Activated T-helper 17 cell treated with anti-CD3 and anti-CD28 coated beads, Interleukin-2, amount 50 U/mL, for 72 hours (primary cell): ENCODE results near the gene CACFD1. TPM values are rescaled to one million over a fixed set of nuclear protein-coding genes. Genes with fewer than 3 reads are reported as not detected.

Experiments
- ATAC-seq: fragments of 150-1000 bp; cut with Tn5 transposase; replicated peaks from 2 replicates; pipeline ENCODE4 v1.10.0; 2021; ENCODE audit warnings: mild to moderate bottlenecking, moderate library complexity
- H3K27ac Mint-ChIP-seq: one replicate; pipeline ENCODE4 v1.8.0; 2022; ENCODE audit warnings: mixed read lengths
- H3K27me3 Mint-ChIP-seq: one replicate; pipeline ENCODE4 v1.8.0; 2022; ENCODE audit warnings: mixed read lengths
- H3K36me3 Mint-ChIP-seq: one replicate; pipeline ENCODE4 v1.8.0; 2022; ENCODE audit warnings: low read depth, mild to moderate bottlenecking, mixed read lengths
- H3K4me1 Mint-ChIP-seq: one replicate; pipeline ENCODE4 v1.8.0; 2022; ENCODE audit warnings: mixed read lengths
- H3K4me3 Mint-ChIP-seq: one replicate; pipeline ENCODE4 v1.8.0; 2022; ENCODE audit warnings: mild to moderate bottlenecking, mixed read lengths
- H3K9me3 Mint-ChIP-seq: one replicate; pipeline ENCODE4 v1.8.0; 2022; ENCODE audit warnings: mixed read lengths
- total RNA-seq, 2 donors: library from RNA; stranded (reverse); gene quantifications; one replicate each; pipeline ENCODE4 v1.2.3, GENCODE V29; 2022

Gene CACFD1
- 1 to 10 TPM in 1 of 2 donors, under 1 TPM in 1; 0.41 to 3.0 TPM for total RNA-seq

DNA sequence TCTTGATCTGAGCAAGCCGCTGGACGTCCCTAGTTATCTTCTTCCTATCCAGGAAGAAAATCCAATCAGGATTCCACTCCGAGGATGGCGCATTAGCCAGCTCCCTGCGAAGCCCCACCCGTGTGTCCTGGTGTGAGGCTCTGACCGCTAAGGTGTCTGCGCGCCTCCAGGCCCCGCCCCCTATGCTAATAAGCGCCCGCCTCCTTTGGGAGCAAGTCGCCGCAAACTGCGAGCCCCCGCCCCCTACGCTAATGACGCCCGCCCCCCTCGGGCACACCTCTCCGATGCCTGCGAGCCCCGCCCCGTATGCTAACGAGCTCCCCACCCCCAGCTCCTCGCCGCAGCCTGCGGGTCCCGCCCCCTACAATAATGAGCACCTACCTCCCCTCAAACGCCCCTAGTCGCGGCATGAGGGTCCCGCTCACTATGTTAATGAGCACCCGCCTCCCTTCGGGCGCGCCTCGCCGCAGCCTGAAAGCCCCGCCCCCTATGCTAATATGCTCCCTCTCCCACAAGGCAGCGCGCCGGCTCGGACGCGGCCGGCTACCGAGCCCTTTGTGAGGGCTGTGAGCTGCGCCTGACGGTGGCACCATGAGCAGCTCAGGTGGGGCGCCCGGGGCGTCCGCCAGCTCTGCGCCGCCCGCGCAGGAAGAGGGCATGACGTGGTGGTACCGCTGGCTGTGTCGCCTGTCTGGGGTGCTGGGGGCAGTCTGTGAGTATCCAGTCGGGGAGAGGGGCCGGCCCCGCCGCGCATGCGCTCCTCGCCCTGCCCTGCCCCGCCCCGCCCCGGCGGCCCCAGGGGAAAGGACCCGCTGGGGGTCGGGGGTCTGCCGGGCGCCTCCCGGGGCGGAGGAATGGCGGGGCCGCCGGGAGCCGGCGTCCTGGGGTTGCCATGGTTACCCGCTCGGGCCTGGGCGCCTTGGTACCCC lies at the start of gene CACFD1:
Gene CACFD1 (plus strand): TSS at position 503 of the 929 bp plus-strand sequence. CDS start 89 bp downstream, at position 592.
- peak within 1 kb of the TSS; percentile 86 for H3K4me3 Mint-ChIP-seq
- H3K4me1 Mint-ChIP-seq, result no peaks in the 10 kb centered on the region
- H3K36me3 Mint-ChIP-seq, result no peaks in the 10 kb centered on the region
- H3K27me3 Mint-ChIP-seq, result no peaks in the 10 kb centered on the region
- peak; percentile 91 for ATAC-seq
- H3K27ac Mint-ChIP-seq, result peak within 1 kb of the TSS; percentile 72
- H3K9me3 Mint-ChIP-seq, result no peaks in the 10 kb centered on the region

DNA sequence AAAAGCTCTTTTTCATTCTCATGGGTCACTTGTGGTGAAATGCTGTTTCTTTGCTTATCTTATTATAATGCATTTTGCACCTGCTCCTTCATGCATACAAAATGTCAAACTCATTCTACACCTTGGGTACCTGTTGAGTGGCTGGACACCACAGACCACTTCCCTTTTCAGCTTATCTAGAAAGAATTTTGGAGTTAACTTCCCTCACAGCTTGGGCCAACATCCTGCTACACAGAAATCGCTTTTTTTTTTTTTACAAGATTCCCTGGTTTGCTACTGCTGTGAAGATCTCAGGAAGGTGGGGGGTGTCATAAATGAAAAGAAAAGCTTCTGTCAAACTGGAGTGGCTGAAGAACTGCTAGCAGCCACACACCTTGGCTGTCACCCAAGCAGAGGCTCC lies 44.6 kb upstream of the CACFD1 start:
- peaks cover 20% of the 10 kb centered on the region for H3K4me1 Mint-ChIP-seq
- H3K9me3 Mint-ChIP-seq, result no peaks in the 10 kb centered on the region
- H3K4me3 Mint-ChIP-seq, result peak overlapping the region; percentile 94
- peaks cover 68% of the 10 kb centered on the region for H3K36me3 Mint-ChIP-seq
- H3K27me3 Mint-ChIP-seq, result no peaks in the 10 kb centered on the region
- no peak for ATAC-seq
- peak overlapping the region; percentile 91 for H3K27ac Mint-ChIP-seq

- peaks cover 34% of the 10 kb centered on the region for H3K4me1 Mint-ChIP-seq
Observed at GRCh38 chr9:133417541-133418461, 42.0 kb upstream of the CACFD1 start, which contains the start of gene REXO4. Gene REXO4 (minus strand): TSS chr9:133418010. CDS start chr9:133417844, 166 bp downstream.

DNA sequence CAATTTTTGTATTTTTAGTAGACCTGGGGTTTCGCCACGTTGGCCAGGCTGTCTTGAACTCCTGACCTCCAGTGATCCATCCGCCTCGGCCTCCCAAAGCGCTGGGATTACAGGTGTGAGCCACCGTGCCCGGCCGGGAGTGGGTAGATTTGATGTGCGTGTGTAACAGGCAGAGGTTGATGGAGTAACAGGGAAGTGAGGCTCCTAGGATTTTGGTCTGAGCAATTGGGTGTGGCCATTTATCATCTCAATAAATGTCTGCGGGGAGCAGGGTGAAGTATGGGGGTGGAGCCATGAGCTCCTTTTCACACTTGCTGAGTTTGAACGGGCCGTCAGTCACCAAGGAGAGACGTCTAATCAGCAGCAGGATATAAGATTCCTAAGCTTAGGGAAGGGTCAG lies 40.8 kb upstream of the CACFD1 start:
- Mint-ChIP-seq H3K4me3 (peak overlapping the region; percentile 94), H3K4me1 (peaks cover 31% of the 10 kb centered on the region), H3K27ac (peak overlapping the region; percentile 91), H3K36me3 (peaks cover 30% of the 10 kb centered on the region), H3K9me3 (no peaks in the 10 kb centered on the region), H3K27me3 (no peaks in the 10 kb centered on the region)
- no peak for ATAC-seq

More at GRCh38 chr9:133417541-133418461, 42.0 kb upstream of the CACFD1 start, which contains the start of gene REXO4:
- H3K9me3 Mint-ChIP-seq, result no peaks in the 10 kb centered on the region
- peak within 1 kb of the TSS; percentile 94 for H3K4me3 Mint-ChIP-seq
- H3K27ac Mint-ChIP-seq, result peak within 1 kb of the TSS; percentile 91
- ATAC-seq, result peak; percentile 70
- peaks cover 42% of the 10 kb centered on the region for H3K36me3 Mint-ChIP-seq
- H3K27me3 Mint-ChIP-seq, result no peaks in the 10 kb centered on the region

DNA sequence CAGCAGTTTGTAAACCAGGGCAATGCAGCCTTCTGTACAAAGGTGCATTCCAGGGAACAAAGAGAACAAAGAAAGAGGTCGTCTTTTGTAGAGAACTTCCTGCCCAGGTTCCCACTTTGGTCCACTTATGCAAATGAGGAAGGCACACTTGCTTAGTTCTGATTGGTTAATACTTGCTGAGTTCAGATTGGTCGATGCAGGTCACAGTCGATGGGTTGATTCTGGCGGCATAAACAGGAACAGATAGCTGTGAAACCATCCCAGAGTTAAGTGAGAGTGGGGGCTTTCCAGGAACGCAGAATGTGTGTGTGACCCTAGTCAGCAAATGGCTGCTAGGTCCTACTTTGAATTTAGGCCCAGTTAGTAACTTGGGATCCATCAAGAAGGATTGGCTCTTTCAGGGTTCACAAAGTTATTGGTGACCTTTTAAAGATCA lies 39.4 kb upstream of the CACFD1 start:
- Mint-ChIP-seq H3K27me3 (peaks cover 4% of the 10 kb centered on the region), H3K27ac (peak overlapping the region; percentile 88), H3K36me3 (peaks cover 16% of the 10 kb centered on the region), H3K9me3 (no peaks in the 10 kb centered on the region), H3K4me3 (peak overlapping the region; percentile 78), H3K4me1 (peaks cover 21% of the 10 kb centered on the region)
- ATAC-seq, result peak; percentile 48

GRCh38 chr9:133421615-133422542 lies 37.9 kb upstream of the CACFD1 start, which contains the start of gene ADAMTS13:
Gene ADAMTS13 (plus strand): TSS chr9:133422367. CDS start chr9:133422444, 77 bp downstream.
- H3K4me3 Mint-ChIP-seq, result peak within 1 kb of the TSS; percentile 78
- peak within 1 kb of the TSS; percentile 88 for H3K27ac Mint-ChIP-seq
- ATAC-seq, result peak; percentile 81
- H3K27me3 Mint-ChIP-seq, result peaks cover 8% of the 10 kb centered on the region
- peaks cover 1% of the 10 kb centered on the region for H3K36me3 Mint-ChIP-seq
- no peaks in the 10 kb centered on the region for H3K9me3 Mint-ChIP-seq
- H3K4me1 Mint-ChIP-seq, result peaks cover 21% of the 10 kb centered on the region

DNA sequence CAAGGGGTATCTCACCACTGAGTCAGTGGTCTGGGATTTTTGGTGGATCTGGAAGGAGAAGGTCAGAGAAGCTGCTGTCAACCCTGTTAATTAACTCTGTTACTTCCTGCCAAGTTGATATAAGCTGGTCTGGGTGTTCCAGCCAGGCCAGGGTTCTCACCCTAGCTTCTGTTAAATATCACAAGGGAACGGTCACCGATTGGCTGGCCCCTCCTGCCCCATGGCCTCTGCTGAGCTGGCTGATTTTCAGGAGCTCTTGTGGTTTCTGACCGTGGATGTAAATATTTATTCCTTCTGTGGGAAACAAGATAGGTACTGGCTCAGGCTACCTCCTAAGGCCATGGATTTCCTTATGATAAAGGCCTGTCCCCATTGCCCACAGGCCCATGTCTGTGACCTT lies 36.6 kb upstream of the CACFD1 start:
- no peak for ATAC-seq
- no peaks in the 10 kb centered on the region for H3K9me3 Mint-ChIP-seq
- no peaks in the 10 kb centered on the region for H3K36me3 Mint-ChIP-seq
- no peak overlapping the region for H3K4me3 Mint-ChIP-seq
- peak overlapping the region; percentile 43 for H3K27ac Mint-ChIP-seq
- peaks cover 20% of the 10 kb centered on the region for H3K27me3 Mint-ChIP-seq
- peaks cover 21% of the 10 kb centered on the region for H3K4me1 Mint-ChIP-seq

- Mint-ChIP-seq H3K4me1 (peaks cover 17% of the 10 kb centered on the region), H3K27ac (no peak overlapping the region), H3K36me3 (no peaks in the 10 kb centered on the region), H3K9me3 (no peaks in the 10 kb centered on the region), H3K27me3 (peaks cover 20% of the 10 kb centered on the region), H3K4me3 (no peak overlapping the region)
- no peak for ATAC-seq
Observed at GRCh38 chr9:133424187-133424586, 35.6 kb upstream of the CACFD1 start.

GRCh38 chr9:133425049-133425632 lies 34.6 kb upstream of the CACFD1 start:
- H3K27ac Mint-ChIP-seq, result no peak overlapping the region

GRCh38 chr9:133426011-133426410 lies 33.8 kb upstream of the CACFD1 start:
- no peaks in the 10 kb centered on the region for H3K9me3 Mint-ChIP-seq

More at GRCh38 chr9:133425049-133425632, 34.6 kb upstream of the CACFD1 start:
- Mint-ChIP-seq H3K4me3 (no peak overlapping the region), H3K36me3 (no peaks in the 10 kb centered on the region), H3K9me3 (no peaks in the 10 kb centered on the region), H3K4me1 (peaks cover 13% of the 10 kb centered on the region), H3K27me3 (peaks cover 20% of the 10 kb centered on the region)
- no peak for ATAC-seq

GRCh38 chr9:133427658-133428348 lies 32.0 kb upstream of the CACFD1 start:
- H3K27me3 Mint-ChIP-seq, result peaks cover 20% of the 10 kb centered on the region
- no peak overlapping the region for H3K27ac Mint-ChIP-seq
- no peaks in the 10 kb centered on the region for H3K9me3 Mint-ChIP-seq
- peak overlapping the region; percentile 23 for H3K4me3 Mint-ChIP-seq
- no peak for ATAC-seq
- H3K36me3 Mint-ChIP-seq, result no peaks in the 10 kb centered on the region
- H3K4me1 Mint-ChIP-seq, result no peaks in the 10 kb centered on the region

More at GRCh38 chr9:133426011-133426410, 33.8 kb upstream of the CACFD1 start:
- no peak overlapping the region for H3K27ac Mint-ChIP-seq
- H3K4me1 Mint-ChIP-seq, result peaks cover 9% of the 10 kb centered on the region
- ATAC-seq, result no peak
- H3K4me3 Mint-ChIP-seq, result no peak overlapping the region
- H3K36me3 Mint-ChIP-seq, result no peaks in the 10 kb centered on the region
- peaks cover 20% of the 10 kb centered on the region for H3K27me3 Mint-ChIP-seq

GRCh38 chr9:133428617-133429101 lies 31.1 kb upstream of the CACFD1 start:
- Mint-ChIP-seq H3K36me3 (no peaks in the 10 kb centered on the region), H3K4me1 (no peaks in the 10 kb centered on the region), H3K27ac (no peak overlapping the region), H3K27me3 (peaks cover 20% of the 10 kb centered on the region), H3K4me3 (no peak overlapping the region), H3K9me3 (no peaks in the 10 kb centered on the region)
- ATAC-seq, result peak; percentile 51
